Nephron progenitor cell (in vitro differentiated cells): ENCODE data around the gene GEMIN5.

Experiments
- DNase-seq: peaks from one replicate; pipeline ENCODE4 v3.0.0; 2021
- H3K27ac Mint-ChIP-seq: 2 replicates; pipeline ENCODE4 v1.8.0; 2021; ENCODE audit warnings: mild to moderate bottlenecking, moderate library complexity, mixed read lengths
- H3K27me3 Mint-ChIP-seq: 2 replicates; pipeline ENCODE4 v1.8.0; 2021; ENCODE audit warnings: mild to moderate bottlenecking, low read depth, mixed read lengths; ENCODE audit not compliant: poor library complexity
- H3K36me3 Mint-ChIP-seq: 2 replicates; pipeline ENCODE4 v1.8.0; 2021; ENCODE audit warnings: low read depth, mixed read lengths
- H3K4me1 Mint-ChIP-seq: 2 replicates; pipeline ENCODE4 v1.8.0; 2021; ENCODE audit warnings: mixed read lengths
- H3K4me3 Mint-ChIP-seq: 2 replicates; pipeline ENCODE4 v1.8.0; 2021; ENCODE audit warnings: mild to moderate bottlenecking, moderate library complexity, mixed read lengths
- H3K9me3 Mint-ChIP-seq: 2 replicates; pipeline ENCODE4 v1.8.0; 2021; ENCODE audit warnings: mild to moderate bottlenecking, moderate library complexity, mixed read lengths
- TF ChIP-seq, protein P1 (sequence below): fragments of 200-600 bp; sonication (generic); IDR thresholded peaks from 2 replicates; pipeline ENCODE4 v1.5.0; 2021; ENCODE audit warnings: antibody characterized with exemption

Gene GEMIN5

DNA sequence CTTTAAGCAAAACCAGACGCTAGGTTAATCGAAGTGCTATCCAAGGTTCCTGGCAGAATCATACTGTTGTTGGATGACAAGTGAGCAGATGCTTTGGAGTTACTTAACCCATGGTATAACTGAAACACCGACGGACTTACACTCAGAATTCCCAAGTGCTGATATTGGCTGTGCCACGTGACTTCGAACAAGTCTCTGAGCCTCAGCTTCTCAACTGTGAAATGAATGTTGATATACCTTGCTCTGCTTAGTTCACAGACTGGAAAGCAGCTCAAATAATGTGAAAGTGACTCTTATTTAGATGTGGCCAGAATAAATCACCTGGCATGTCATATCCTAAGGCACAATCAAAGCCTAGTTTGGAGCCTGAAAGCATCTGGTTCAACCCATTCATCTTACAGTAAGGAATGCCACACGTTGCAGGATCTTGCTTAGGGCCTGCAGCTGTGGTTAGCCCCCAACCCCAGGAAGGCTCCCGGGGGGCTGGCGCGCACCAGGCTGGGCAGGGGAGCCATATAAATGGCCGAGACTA lies 759 bp downstream of the GEMIN5 start:
- H3K27me3 Mint-ChIP-seq = no peaks in the 10 kb centered on the region
- TF ChIP-seq, protein P1, sequence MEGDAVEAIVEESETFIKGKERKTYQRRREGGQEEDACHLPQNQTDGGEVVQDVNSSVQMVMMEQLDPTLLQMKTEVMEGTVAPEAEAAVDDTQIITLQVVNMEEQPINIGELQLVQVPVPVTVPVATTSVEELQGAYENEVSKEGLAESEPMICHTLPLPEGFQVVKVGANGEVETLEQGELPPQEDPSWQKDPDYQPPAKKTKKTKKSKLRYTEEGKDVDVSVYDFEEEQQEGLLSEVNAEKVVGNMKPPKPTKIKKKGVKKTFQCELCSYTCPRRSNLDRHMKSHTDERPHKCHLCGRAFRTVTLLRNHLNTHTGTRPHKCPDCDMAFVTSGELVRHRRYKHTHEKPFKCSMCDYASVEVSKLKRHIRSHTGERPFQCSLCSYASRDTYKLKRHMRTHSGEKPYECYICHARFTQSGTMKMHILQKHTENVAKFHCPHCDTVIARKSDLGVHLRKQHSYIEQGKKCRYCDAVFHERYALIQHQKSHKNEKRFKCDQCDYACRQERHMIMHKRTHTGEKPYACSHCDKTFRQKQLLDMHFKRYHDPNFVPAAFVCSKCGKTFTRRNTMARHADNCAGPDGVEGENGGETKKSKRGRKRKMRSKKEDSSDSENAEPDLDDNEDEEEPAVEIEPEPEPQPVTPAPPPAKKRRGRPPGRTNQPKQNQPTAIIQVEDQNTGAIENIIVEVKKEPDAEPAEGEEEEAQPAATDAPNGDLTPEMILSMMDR = no peak
- H3K4me3 Mint-ChIP-seq = peak overlapping the region; percentile 92
- no peaks in the 10 kb centered on the region for H3K9me3 Mint-ChIP-seq
- peaks cover 21% of the 10 kb centered on the region for H3K4me1 Mint-ChIP-seq
- no peak overlapping the region for H3K27ac Mint-ChIP-seq
- peaks cover 28% of the 10 kb centered on the region for H3K36me3 Mint-ChIP-seq
- no peak for DNase-seq

DNA sequence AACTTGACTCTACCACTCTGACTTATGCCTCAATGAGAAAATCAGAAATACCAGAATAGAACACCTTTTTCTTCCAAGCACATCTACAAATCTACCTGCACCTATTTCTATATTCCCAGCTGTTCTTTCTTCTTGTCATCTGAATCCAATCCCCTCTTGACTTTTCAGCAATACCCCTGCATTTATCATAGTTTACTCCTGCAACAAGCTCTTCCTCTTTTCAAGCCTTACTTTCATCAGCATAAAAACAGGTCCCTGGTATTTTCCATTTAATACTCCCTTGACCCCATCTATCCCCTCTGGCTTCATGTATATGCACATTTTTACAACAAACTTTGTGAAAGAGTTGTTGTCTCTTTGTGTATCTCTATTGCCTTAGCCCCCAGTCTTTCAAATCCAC lies 3.1 kb downstream of the GEMIN5 start:
- H3K4me3 Mint-ChIP-seq = no peak overlapping the region
- no peaks in the 10 kb centered on the region for H3K9me3 Mint-ChIP-seq
- H3K4me1 Mint-ChIP-seq = peaks cover 20% of the 10 kb centered on the region
- peaks cover under 1% of the 10 kb centered on the region for H3K27me3 Mint-ChIP-seq
- TF ChIP-seq, protein P1 = no peak
- H3K27ac Mint-ChIP-seq = no peak overlapping the region
- no peak for DNase-seq
- peaks cover 41% of the 10 kb centered on the region for H3K36me3 Mint-ChIP-seq

DNA sequence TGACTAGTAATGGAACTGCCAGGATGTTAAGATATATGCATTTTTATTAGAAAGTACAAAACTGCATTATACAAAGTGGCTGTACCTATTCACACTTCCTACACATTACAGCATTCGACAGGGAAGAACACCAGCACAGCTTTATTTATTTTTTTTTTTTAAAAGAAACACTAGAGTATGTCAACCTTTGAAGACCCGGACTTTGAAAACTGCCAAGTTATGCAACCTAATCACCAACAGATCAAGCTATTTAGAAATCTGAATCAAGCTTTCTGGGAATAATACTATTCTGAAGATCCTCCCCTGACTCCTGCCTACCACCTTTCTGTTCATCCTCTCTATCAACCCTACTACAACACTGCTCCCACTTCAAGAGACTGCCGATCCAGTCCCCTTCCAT lies 4.5 kb downstream of the GEMIN5 start:
- Mint-ChIP-seq H3K27ac (peak overlapping the region; percentile 17), H3K27me3 (peaks cover 2% of the 10 kb centered on the region), H3K36me3 (peaks cover 45% of the 10 kb centered on the region), H3K4me3 (no peak overlapping the region), H3K4me1 (peaks cover 20% of the 10 kb centered on the region), H3K9me3 (no peaks in the 10 kb centered on the region)
- TF ChIP-seq, protein P1 = no peak
- no peak for DNase-seq

DNA sequence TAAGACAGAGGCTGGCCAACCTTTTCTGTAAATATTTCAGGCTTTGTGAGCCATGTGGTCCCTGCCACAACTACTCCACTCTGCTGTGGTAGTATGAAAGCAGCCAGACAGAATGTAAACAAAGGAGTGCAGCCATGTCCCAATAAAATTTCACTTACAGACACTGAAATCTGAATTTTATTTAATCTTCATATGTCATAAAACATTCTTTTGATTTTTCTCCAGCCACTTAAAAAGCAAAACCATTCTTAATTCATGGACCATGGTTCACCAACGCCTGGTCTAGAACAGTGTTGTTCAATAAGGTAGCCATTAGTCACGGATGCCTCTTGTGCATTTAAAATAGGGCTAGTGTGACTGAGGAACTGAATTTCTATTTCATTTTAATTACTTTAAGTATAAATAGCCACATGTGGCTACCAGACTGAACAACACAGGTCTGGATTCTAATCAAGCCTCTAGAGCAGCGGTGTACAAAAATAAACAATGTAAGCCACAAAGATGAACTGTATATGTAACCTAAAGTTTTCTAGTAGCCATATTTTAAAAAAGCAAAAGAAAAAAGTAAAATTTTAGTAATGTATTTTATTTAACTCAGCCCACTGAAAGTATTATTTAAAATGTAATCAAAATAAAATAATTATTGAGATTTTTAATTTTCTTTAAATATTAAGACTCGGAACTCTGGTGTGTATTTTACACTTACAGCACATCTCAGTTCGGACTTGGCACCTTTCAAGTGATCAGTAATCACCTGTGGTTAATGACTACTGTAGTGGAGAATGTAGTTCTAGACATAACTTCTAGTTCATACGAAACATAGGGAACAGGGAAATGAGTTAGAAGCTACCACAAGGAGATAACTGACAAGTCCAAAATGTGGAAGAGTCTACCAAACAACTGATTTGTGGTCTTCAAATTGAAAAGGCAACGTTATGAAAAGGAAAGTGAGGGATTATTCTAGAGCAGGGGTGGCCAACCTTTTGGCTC lies 14.3 kb downstream of the GEMIN5 start:
- no peak for DNase-seq
- H3K9me3 Mint-ChIP-seq = no peaks in the 10 kb centered on the region
- peaks cover 4% of the 10 kb centered on the region for H3K27me3 Mint-ChIP-seq
- no peaks in the 10 kb centered on the region for H3K4me1 Mint-ChIP-seq
- peaks cover 68% of the 10 kb centered on the region for H3K36me3 Mint-ChIP-seq
- no peak overlapping the region for H3K4me3 Mint-ChIP-seq
- TF ChIP-seq, protein P1 = no peak
- H3K27ac Mint-ChIP-seq = no peak overlapping the region

DNA sequence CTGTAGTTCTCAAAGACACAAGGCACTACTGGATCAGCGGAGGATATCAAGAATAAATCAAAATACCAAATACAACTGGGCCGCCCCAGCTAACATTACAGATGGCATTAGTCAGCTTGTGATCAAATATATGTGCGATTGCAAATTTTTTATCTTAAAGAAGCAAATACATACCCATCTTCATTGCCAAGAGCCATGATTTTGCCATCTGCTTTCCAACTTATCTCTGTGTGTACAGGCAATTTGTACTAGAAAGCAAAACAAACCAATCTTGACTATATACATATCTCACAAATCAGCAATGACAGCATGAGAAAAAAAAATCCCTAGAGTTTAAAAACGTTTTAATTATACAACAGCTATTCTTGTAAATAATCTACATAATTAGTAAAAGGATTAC lies 20.3 kb downstream of the GEMIN5 start:
- no peak overlapping the region for H3K4me3 Mint-ChIP-seq
- TF ChIP-seq, protein P1 = no peak
- peaks cover 47% of the 10 kb centered on the region for H3K36me3 Mint-ChIP-seq
- no peaks in the 10 kb centered on the region for H3K9me3 Mint-ChIP-seq
- no peaks in the 10 kb centered on the region for H3K27me3 Mint-ChIP-seq
- H3K27ac Mint-ChIP-seq = no peak overlapping the region
- H3K4me1 Mint-ChIP-seq = no peaks in the 10 kb centered on the region
- DNase-seq = no peak
